ENCODE data around the gene TMEM52B.
A peak's percentile ranks its signal among the peaks of the same experiment; 100 is the strongest.
"Not testable (repeated sequence)": the region's sequence is repeated elsewhere in the genome, so short reads cannot be mapped to it uniquely, and the experiment has no call there.

Gene TMEM52B

GRCh38 chr12:10186958-10187357 lies 8.1 kb downstream of the TMEM52B start:
- H3K4me1 ChIP-seq (ENCODE audit: control insufficient read depth, insufficient read depth, low read depth, low read length); H2BK15ac ChIP-seq (ENCODE audit: low read depth, poor library complexity, severe bottlenecking); H2AFZ ChIP-seq (ENCODE audit: low read depth, low read length); H3K79me1 ChIP-seq (replicated peaks; ENCODE audit: low read length, poor library complexity, severe bottlenecking); H3K18ac ChIP-seq (ENCODE audit: low read depth in 1 of 2, low read length in 2 of 2); H3K9me3 ChIP-seq (ENCODE audit: control insufficient read depth, low read length); H3K23ac ChIP-seq (ENCODE audit: low read length in 2 of 2); H3K14ac ChIP-seq (ENCODE audit: low read length in 2 of 2); H2BK5ac ChIP-seq (ENCODE audit: low read depth, low read length, poor library complexity, severe bottlenecking); H3K4me3 ChIP-seq (ENCODE audit: insufficient read depth in 1 of 2, low read depth in 1 of 2, low read length in 2 of 2); H3K27me3 ChIP-seq (ENCODE audit: control insufficient read depth in 1 of 2, insufficient read depth in 1 of 2, low read length in 2 of 2); H3K27ac ChIP-seq (ENCODE audit: low read length, poor library complexity, severe bottlenecking); H3K36me3 ChIP-seq (ENCODE audit: control insufficient read depth in 1 of 2, insufficient read depth in 2 of 2, low read depth in 1 of 2, low read length in 2 of 2); H4K8ac ChIP-seq (ENCODE audit: low read length); H2AK5ac ChIP-seq (ENCODE audit: low read length, severe bottlenecking); H3K4ac ChIP-seq (ENCODE audit: low read depth in 1 of 2, low read length in 2 of 2); DNase-seq; H2BK120ac ChIP-seq (ENCODE audit: low read depth, low read length); H3K4me2 ChIP-seq (ENCODE audit: low read length, poor library complexity, severe bottlenecking); H3K9ac ChIP-seq (ENCODE audit: low read length): not testable (repeated sequence)
- 98% methylated on average over 5 of the region's 6 CpGs for WGBS
- peak overlapping the region in 1 of 2 experiments; percentile 42 for H2BK12ac ChIP-seq (ENCODE audit: low read length in 2 of 2)
- H4K91ac ChIP-seq (ENCODE audit: low read length) = peak overlapping the region; percentile 28

- peak overlapping the region; percentile 43 for H4K91ac ChIP-seq (ENCODE audit: low read length)
- H2BK120ac ChIP-seq (ENCODE audit: low read depth, low read length) = no peak overlapping the region
- no peak overlapping the region for H3K4me3 ChIP-seq (ENCODE audit: insufficient read depth in 1 of 2, low read depth in 1 of 2, low read length in 2 of 2)
- DNase-seq = peak; percentile 60
- H2BK5ac ChIP-seq (ENCODE audit: low read depth, low read length, poor library complexity, severe bottlenecking) = no peak overlapping the region
- peak overlapping the region in 1 of 2 experiments; percentile 41 for H3K18ac ChIP-seq (ENCODE audit: low read depth in 1 of 2, low read length in 2 of 2)
- H4K8ac ChIP-seq (ENCODE audit: low read length) = no peak overlapping the region
- H2BK15ac ChIP-seq (ENCODE audit: low read depth, poor library complexity, severe bottlenecking) = no peak overlapping the region
- H3K23ac ChIP-seq (ENCODE audit: low read length in 2 of 2) = no peak overlapping the region
- no peak overlapping the region for H2AK5ac ChIP-seq (ENCODE audit: low read length, severe bottlenecking)
- no peak overlapping the region for H2AFZ ChIP-seq (ENCODE audit: low read depth, low read length)
- H3K27me3 ChIP-seq (ENCODE audit: control insufficient read depth in 1 of 2, insufficient read depth in 1 of 2, low read length in 2 of 2) = no peaks in the 10 kb centered on the region
- no peak overlapping the region for H3K27ac ChIP-seq (ENCODE audit: low read length, poor library complexity, severe bottlenecking)
- no peak overlapping the region for H3K9ac ChIP-seq (ENCODE audit: low read length)
- H2BK12ac ChIP-seq (ENCODE audit: low read length in 2 of 2) = peak overlapping the region; percentile 20 to 83
- no peak overlapping the region for H3K14ac ChIP-seq (ENCODE audit: low read length in 2 of 2)
- no peaks in the 10 kb centered on the region for H3K79me1 ChIP-seq (replicated peaks; ENCODE audit: low read length, poor library complexity, severe bottlenecking)
- no peaks in the 10 kb centered on the region for H3K36me3 ChIP-seq (ENCODE audit: control insufficient read depth in 1 of 2, insufficient read depth in 2 of 2, low read depth in 1 of 2, low read length in 2 of 2)
- WGBS = 31% methylated on average over 4 of the region's 5 CpGs
- H3K9me3 ChIP-seq (ENCODE audit: control insufficient read depth, low read length) = no peaks in the 10 kb centered on the region
- H3K4me2 ChIP-seq (ENCODE audit: low read length, poor library complexity, severe bottlenecking) = no peak overlapping the region
- H3K4me1 ChIP-seq (ENCODE audit: control insufficient read depth, insufficient read depth, low read depth, low read length) = peaks cover 4% of the 10 kb centered on the region
- H3K4ac ChIP-seq (ENCODE audit: low read depth in 1 of 2, low read length in 2 of 2) = peak overlapping the region in 1 of 2 experiments; percentile 35
Measured at GRCh38 chr12:10189653-10190052, 10.8 kb downstream of the TMEM52B start.

DNA sequence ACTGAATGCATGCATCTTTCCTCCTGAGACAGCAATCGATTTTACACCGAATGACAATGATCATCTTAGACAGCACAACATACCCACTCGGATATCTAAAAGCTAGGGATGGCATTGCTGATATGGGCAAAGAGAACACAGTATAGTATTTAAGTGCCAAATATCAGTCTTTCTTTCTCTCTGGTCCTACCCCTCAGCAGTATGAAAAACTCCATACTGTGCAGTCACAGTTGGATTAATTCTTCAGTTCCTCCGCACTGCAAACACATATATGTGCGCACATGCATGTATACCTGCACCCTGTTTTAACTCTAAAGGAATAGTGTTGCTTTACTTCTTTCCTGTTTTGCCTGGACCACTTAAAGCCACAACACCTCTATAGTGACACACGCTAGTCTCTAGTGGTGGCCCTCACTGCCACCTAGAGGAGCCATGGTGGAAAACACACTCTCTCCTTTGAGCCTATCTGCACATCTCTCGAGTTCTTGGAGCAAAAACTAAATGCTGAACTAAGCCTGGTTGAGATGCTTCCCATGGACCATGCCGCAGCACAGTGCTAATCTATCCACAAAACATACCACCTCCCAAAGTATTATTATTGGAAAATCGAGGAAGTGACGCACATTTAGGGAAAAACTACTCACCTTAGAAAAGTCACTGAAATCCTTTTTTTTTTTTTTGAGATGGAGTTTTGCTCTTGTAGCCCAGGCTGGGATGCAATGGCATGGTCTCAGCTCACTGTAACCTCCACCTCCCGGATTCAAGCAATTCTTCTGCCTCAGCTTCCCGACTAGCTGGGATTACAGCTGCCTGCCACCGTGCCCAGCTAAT lies 11.9 kb downstream of the TMEM52B start:
- no peak overlapping the region for H3K9ac ChIP-seq (ENCODE audit: low read length)
- H3K79me1 ChIP-seq (replicated peaks; ENCODE audit: low read length, poor library complexity, severe bottlenecking) = no peaks in the 10 kb centered on the region
- H3K4me1 ChIP-seq (ENCODE audit: control insufficient read depth, insufficient read depth, low read depth, low read length) = peaks cover 4% of the 10 kb centered on the region
- no peak overlapping the region for H3K4me2 ChIP-seq (ENCODE audit: low read length, poor library complexity, severe bottlenecking)
- DNase-seq = peak; percentile 83
- H4K8ac ChIP-seq (ENCODE audit: low read length) = no peak overlapping the region
- no peak overlapping the region for H2BK15ac ChIP-seq (ENCODE audit: low read depth, poor library complexity, severe bottlenecking)
- H3K4me3 ChIP-seq (ENCODE audit: insufficient read depth in 1 of 2, low read depth in 1 of 2, low read length in 2 of 2) = no peak overlapping the region
- H2BK5ac ChIP-seq (ENCODE audit: low read depth, low read length, poor library complexity, severe bottlenecking) = no peak overlapping the region
- no peak overlapping the region for H2BK12ac ChIP-seq (ENCODE audit: low read length in 2 of 2)
- H3K27me3 ChIP-seq (ENCODE audit: control insufficient read depth in 1 of 2, insufficient read depth in 1 of 2, low read length in 2 of 2) = no peaks in the 10 kb centered on the region
- H2AK5ac ChIP-seq (ENCODE audit: low read length, severe bottlenecking) = no peak overlapping the region
- no peaks in the 10 kb centered on the region for H3K36me3 ChIP-seq (ENCODE audit: control insufficient read depth in 1 of 2, insufficient read depth in 2 of 2, low read depth in 1 of 2, low read length in 2 of 2)
- no peak overlapping the region for H3K27ac ChIP-seq (ENCODE audit: low read length, poor library complexity, severe bottlenecking)
- no peak overlapping the region for H3K23ac ChIP-seq (ENCODE audit: low read length in 2 of 2)
- H2AFZ ChIP-seq (ENCODE audit: low read depth, low read length) = no peak overlapping the region
- no peaks in the 10 kb centered on the region for H3K9me3 ChIP-seq (ENCODE audit: control insufficient read depth, low read length)
- H3K4ac ChIP-seq (ENCODE audit: low read depth in 1 of 2, low read length in 2 of 2) = no peak overlapping the region
- H3K14ac ChIP-seq (ENCODE audit: low read length in 2 of 2) = no peak overlapping the region
- H3K18ac ChIP-seq (ENCODE audit: low read depth in 1 of 2, low read length in 2 of 2) = no peak overlapping the region
- H4K91ac ChIP-seq (ENCODE audit: low read length) = no peak overlapping the region
- 49% methylated on average over 7 of the region's 13 CpGs for WGBS
- no peak overlapping the region for H2BK120ac ChIP-seq (ENCODE audit: low read depth, low read length)

DNA sequence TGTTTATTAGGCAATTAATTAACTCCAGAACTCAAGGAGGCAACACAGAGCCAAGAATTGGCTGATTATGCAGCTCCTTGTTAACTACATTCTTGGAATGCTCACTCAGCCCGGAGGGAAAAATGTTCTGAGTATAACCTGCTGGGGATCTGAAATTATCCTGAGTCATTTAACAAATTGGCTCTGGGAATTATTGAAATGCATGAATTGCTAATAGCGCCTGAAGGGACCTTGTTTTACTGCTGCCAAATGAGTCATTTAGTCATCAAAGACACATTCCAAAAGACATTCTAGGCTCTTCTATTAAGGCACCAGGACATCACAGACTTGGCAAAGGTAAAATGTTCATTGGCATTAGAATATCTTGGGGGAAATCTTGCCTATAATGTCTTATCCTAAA lies 13.0 kb downstream of the TMEM52B start:
- no peak overlapping the region for H3K27ac ChIP-seq (ENCODE audit: low read length, poor library complexity, severe bottlenecking)
- H2BK15ac ChIP-seq (ENCODE audit: low read depth, poor library complexity, severe bottlenecking) = no peak overlapping the region
- no peak overlapping the region for H4K91ac ChIP-seq (ENCODE audit: low read length)
- H3K27me3 ChIP-seq (ENCODE audit: control insufficient read depth in 1 of 2, insufficient read depth in 1 of 2, low read length in 2 of 2) = no peaks in the 10 kb centered on the region
- H2BK12ac ChIP-seq (ENCODE audit: low read length in 2 of 2) = no peak overlapping the region
- peak; percentile 62 for DNase-seq
- no peaks in the 10 kb centered on the region for H3K36me3 ChIP-seq (ENCODE audit: control insufficient read depth in 1 of 2, insufficient read depth in 2 of 2, low read depth in 1 of 2, low read length in 2 of 2)
- no peak overlapping the region for H2BK120ac ChIP-seq (ENCODE audit: low read depth, low read length)
- H3K9me3 ChIP-seq (ENCODE audit: control insufficient read depth, low read length) = no peaks in the 10 kb centered on the region
- H3K79me1 ChIP-seq (replicated peaks; ENCODE audit: low read length, poor library complexity, severe bottlenecking) = no peaks in the 10 kb centered on the region
- H3K9ac ChIP-seq (ENCODE audit: low read length) = no peak overlapping the region
- no peak overlapping the region for H3K18ac ChIP-seq (ENCODE audit: low read depth in 1 of 2, low read length in 2 of 2)
- no peak overlapping the region for H3K4me3 ChIP-seq (ENCODE audit: insufficient read depth in 1 of 2, low read depth in 1 of 2, low read length in 2 of 2)
- H3K4me2 ChIP-seq (ENCODE audit: low read length, poor library complexity, severe bottlenecking) = no peak overlapping the region
- H3K14ac ChIP-seq (ENCODE audit: low read length in 2 of 2) = no peak overlapping the region
- H2AK5ac ChIP-seq (ENCODE audit: low read length, severe bottlenecking) = no peak overlapping the region
- H4K8ac ChIP-seq (ENCODE audit: low read length) = no peak overlapping the region
- peaks cover 4% of the 10 kb centered on the region for H3K4me1 ChIP-seq (ENCODE audit: control insufficient read depth, insufficient read depth, low read depth, low read length)
- H2BK5ac ChIP-seq (ENCODE audit: low read depth, low read length, poor library complexity, severe bottlenecking) = no peak overlapping the region
- no peak overlapping the region for H3K23ac ChIP-seq (ENCODE audit: low read length in 2 of 2)
- WGBS = 17% methylated on average over 1 of the region's 2 CpGs
- H3K4ac ChIP-seq (ENCODE audit: low read depth in 1 of 2, low read length in 2 of 2) = no peak overlapping the region
- no peak overlapping the region for H2AFZ ChIP-seq (ENCODE audit: low read depth, low read length)
